ENCODE measurements around the gene HHEX.

DNA sequence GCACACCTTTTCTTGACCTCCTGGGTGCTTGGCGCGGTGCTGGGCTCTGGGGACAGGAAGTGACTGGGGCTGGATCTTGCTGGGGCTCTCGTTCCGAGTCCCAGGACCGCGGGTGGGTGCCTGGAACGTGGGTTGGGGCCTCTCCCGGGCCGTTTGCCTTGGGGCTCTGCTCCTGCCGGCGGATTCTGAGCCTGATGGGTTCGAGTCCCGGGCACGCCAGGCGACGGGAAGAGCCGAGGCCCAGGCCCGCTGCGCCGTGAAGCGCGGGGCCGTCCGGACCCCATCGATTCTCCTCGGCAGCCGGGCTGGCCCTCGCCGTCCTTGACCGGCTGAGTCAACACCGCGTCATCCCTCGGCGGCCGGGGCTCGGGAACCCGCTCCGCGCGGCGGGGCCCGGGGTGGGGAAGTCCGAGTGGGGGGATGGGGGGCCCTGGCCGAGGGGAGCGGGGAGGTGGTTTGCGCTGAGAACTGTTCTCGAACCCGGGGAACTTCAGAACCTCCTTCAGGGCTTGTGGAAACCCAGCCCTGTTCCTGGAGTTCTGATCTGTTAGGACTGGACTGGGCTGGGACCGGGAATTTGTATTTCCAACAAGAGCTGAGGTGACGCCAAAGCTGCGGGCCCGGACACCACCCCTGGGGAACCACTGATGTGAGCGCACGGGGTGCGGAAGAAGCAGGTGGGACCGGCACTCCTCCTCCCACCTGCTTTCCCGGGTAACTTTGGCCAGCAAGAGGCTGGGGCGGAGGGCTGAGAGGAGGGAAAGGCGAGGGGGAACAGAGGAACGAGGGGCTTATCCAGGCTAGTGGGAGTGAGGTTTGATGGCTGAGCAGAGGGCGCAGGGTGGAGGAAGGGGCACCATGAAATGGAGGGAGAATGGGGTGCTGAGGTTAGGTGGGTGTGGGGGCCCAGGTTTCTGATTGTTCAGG, 6.2 kb downstream of the HHEX start:
- TF ChIP-seq, protein P1, sequence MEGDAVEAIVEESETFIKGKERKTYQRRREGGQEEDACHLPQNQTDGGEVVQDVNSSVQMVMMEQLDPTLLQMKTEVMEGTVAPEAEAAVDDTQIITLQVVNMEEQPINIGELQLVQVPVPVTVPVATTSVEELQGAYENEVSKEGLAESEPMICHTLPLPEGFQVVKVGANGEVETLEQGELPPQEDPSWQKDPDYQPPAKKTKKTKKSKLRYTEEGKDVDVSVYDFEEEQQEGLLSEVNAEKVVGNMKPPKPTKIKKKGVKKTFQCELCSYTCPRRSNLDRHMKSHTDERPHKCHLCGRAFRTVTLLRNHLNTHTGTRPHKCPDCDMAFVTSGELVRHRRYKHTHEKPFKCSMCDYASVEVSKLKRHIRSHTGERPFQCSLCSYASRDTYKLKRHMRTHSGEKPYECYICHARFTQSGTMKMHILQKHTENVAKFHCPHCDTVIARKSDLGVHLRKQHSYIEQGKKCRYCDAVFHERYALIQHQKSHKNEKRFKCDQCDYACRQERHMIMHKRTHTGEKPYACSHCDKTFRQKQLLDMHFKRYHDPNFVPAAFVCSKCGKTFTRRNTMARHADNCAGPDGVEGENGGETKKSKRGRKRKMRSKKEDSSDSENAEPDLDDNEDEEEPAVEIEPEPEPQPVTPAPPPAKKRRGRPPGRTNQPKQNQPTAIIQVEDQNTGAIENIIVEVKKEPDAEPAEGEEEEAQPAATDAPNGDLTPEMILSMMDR (conservative IDR thresholded peaks at IDR 0.05; ENCODE audit: low read length): no peak
- TF ChIP-seq EZH2phosphoT487 (IDR thresholded peaks at IDR 0.05; ENCODE audit: borderline replicate concordance): no peak

Measured in Loucy (cell line).